Measurements from ENCODE around the gene YY1.

Gene YY1

DNA sequence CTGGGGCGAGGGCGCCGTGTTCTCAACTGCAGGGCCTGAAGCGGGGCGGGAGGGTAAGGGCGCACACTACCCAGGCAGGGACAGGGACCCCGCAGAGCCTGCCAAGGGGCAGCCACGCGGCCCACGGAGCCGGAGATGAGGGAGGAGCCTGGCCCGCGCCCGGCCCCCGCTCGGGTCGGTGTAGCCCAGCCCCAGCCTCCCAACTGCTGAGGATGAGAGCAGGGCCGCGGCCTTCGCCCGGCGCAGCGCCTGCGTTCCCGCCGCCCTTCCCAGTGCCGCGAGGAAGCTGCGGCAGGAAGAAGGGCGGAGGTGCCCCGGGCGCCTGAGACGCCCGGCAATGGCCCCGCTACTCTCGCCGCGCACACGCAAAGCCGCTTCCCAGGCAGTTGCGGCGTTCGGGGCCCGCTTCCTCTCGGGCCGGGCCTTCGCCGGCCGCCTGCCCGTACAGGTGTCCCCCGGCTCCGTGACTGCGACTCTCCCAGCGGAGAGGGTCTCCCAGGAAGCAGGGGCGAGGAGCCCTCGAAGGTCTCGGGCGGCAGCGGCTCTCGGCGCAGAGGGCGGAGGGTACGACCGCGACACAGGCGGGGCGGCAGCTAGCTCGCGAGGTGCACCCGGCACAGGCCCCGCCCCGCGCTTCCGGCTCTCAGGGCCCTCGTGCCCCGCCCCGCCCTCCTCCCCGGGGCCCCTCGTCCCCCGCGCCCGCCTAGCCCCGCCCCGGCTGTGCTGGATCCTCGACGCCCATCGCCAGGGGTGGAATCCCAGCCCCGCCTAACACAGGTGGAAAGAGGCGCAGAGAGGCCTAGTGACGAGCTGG lies 24.8 kb upstream of the YY1 start (continued):
- TF ChIP-seq ZNF654 (tag by site-specific recombination; IDR thresholded peaks at IDR 0.05; ENCODE audit: low read depth) (no peak), ZNF114 (tag by site-specific recombination; IDR thresholded peaks at IDR 0.05) (no peak), ZXDB (tag by site-specific recombination; IDR thresholded peaks at IDR 0.05) (peak; percentile 88; the same call in 1 of the 2 replicates), GFI1B (tag by site-specific recombination; IDR thresholded peaks at IDR 0.05) (no peak), ZNF175 (tag by site-specific recombination; IDR thresholded peaks at IDR 0.05) (no peak), HOXD13 (CRISPR knock-in tag; IDR thresholded peaks at IDR 0.05; ENCODE audit: borderline replicate concordance) (no peak), KLF7 (tag by site-specific recombination; IDR thresholded peaks at IDR 0.05; ENCODE audit: borderline replicate concordance) (0 out of 2 replicates have a peak, but pooled peaks have one; percentile 47), EGR2 (tag by site-specific recombination; IDR thresholded peaks at IDR 0.05; ENCODE audit: low read depth) (no peak), TSHZ1 (tag by site-specific recombination; IDR thresholded peaks at IDR 0.05; ENCODE audit: borderline replicate concordance) (no peak), ZNF248 (tag by site-specific recombination; IDR thresholded peaks at IDR 0.05) (no peak), ZNF792 (tag by site-specific recombination; IDR thresholded peaks at IDR 0.05) (no peak), ZFP41 (tag by site-specific recombination; IDR thresholded peaks at IDR 0.05; ENCODE audit: borderline replicate concordance) (no peak), ZNF10 (tag by site-specific recombination; IDR thresholded peaks at IDR 0.05) (peak; percentile 55; the same call in 1 of the 2 replicates), GLI4 (tag by site-specific recombination; IDR thresholded peaks at IDR 0.05) (no peak), ZNF416 (tag by site-specific recombination; IDR thresholded peaks at IDR 0.05) (no peak), ZNF529 (tag by site-specific recombination; IDR thresholded peaks at IDR 0.05; ENCODE audit: insufficient replicate concordance) (no peak), ZNF513 (tag by site-specific recombination; IDR thresholded peaks at IDR 0.05) (no peak), ZNF23 (tag by site-specific recombination; IDR thresholded peaks at IDR 0.05; ENCODE audit: borderline replicate concordance) (no peak), SP2 (tag by site-specific recombination; IDR thresholded peaks at IDR 0.05) (peak; percentile 55), ZIC2 (tag by site-specific recombination; IDR thresholded peaks at IDR 0.05) (peak; percentile 26; the same call in 1 of the 2 replicates), OSR2 (tag by site-specific recombination; IDR thresholded peaks at IDR 0.05) (0 out of 2 replicates have a peak, but pooled peaks have one; percentile 23), ZNF521 (tag by site-specific recombination; IDR thresholded peaks at IDR 0.05) (no peak), ZNF184 (tag by site-specific recombination; IDR thresholded peaks at IDR 0.05) (no peak), ZNF157 (tag by site-specific recombination; IDR thresholded peaks at IDR 0.05) (no peak), ZNF211 (tag by site-specific recombination; IDR thresholded peaks at IDR 0.05; ENCODE audit: low read depth) (no peak), ZNF544 (tag by site-specific recombination; IDR thresholded peaks at IDR 0.05) (no peak), ZNF501 (tag by site-specific recombination; IDR thresholded peaks at IDR 0.05) (peak; percentile 77)
- TF ChIP-seq, protein P1, sequence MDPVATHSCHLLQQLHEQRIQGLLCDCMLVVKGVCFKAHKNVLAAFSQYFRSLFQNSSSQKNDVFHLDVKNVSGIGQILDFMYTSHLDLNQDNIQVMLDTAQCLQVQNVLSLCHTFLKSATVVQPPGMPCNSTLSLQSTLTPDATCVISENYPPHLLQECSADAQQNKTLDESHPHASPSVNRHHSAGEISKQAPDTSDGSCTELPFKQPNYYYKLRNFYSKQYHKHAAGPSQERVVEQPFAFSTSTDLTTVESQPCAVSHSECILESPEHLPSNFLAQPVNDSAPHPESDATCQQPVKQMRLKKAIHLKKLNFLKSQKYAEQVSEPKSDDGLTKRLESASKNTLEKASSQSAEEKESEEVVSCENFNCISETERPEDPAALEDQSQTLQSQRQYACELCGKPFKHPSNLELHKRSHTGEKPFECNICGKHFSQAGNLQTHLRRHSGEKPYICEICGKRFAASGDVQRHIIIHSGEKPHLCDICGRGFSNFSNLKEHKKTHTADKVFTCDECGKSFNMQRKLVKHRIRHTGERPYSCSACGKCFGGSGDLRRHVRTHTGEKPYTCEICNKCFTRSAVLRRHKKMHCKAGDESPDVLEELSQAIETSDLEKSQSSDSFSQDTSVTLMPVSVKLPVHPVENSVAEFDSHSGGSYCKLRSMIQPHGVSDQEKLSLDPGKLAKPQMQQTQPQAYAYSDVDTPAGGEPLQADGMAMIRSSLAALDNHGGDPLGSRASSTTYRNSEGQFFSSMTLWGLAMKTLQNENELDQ (tag by site-specific recombination; IDR thresholded peaks at IDR 0.05; ENCODE audit: low read depth) = no peak
- TF ChIP-seq, protein P2, sequence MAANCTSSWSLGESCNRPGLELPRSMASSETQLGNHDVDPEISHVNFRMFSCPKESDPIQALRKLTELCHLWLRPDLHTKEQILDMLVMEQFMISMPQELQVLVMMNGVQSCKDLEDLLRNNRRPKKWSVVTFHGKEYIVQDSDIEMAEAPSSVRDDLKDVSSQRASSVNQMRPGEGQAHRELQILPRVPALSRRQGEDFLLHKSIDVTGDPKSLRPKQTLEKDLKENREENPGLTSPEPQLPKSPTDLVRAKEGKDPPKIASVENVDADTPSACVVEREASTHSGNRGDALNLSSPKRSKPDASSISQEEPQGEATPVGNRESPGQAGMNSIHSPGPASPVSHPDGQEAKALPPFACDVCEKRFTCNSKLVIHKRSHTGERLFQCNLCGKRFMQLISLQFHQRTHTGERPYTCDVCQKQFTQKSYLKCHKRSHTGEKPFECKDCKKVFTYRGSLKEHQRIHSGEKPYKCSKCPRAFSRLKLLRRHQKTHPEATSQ (tag by site-specific recombination; IDR thresholded peaks at IDR 0.05) = 0 out of 2 replicates have a peak, but pooled peaks have one; percentile 18
- TF ChIP-seq, protein P3, sequence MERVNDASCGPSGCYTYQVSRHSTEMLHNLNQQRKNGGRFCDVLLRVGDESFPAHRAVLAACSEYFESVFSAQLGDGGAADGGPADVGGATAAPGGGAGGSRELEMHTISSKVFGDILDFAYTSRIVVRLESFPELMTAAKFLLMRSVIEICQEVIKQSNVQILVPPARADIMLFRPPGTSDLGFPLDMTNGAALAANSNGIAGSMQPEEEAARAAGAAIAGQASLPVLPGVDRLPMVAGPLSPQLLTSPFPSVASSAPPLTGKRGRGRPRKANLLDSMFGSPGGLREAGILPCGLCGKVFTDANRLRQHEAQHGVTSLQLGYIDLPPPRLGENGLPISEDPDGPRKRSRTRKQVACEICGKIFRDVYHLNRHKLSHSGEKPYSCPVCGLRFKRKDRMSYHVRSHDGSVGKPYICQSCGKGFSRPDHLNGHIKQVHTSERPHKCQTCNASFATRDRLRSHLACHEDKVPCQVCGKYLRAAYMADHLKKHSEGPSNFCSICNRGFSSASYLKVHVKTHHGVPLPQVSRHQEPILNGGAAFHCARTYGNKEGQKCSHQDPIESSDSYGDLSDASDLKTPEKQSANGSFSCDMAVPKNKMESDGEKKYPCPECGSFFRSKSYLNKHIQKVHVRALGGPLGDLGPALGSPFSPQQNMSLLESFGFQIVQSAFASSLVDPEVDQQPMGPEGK (tag by site-specific recombination; IDR thresholded peaks at IDR 0.05) = peak; percentile 47; the same call in 1 of the 2 replicates

Data from HEK293 (cell line).